ENCODE results near the gene GABRP.
"Not testable (repeated sequence)": the region's sequence is repeated elsewhere in the genome, so short reads cannot be mapped to it uniquely, and the experiment has no call there.

GABRP gene

DNA sequence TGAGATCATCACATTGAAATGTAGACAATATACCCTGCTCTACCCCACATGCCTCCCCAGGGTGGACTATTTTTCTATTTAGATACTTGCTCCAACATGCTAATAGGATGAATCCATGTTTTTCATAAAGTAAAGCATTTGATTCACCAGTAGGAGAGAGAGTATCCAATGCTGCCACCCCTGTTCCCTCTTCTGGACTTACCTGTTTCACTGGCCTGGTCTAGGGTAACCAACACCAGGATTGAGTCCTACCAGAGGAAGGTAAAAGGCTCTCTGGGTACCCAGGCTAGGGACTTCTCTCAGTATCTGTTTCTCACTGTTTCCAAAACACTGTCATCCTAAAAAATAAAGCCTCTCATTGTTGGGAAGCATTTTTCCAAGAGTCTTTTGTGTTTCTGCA is 30.2 kb upstream of the GABRP start:
- no peak overlapping the region for H3K4me3 ChIP-seq (ENCODE audit: low read depth, low read length)
- no peak for DNase-seq (ENCODE audit: low read depth)

DNA sequence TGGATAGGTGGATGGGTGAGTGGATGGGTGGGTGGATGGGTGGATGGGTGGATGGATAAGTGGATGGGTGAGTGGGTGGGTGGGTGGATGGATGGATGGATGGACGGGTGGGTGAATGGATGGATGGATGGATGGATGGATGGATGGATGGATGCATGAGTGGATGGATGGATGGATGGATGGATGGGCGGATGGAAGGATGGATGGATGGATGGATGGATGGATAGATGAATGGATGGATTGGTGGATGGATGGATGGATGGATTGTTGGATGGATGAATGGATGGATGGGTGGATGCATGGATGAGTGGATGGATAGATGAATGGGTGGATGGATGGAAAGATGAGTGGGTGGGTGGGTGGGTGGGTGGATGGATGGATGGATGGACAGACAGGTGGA is 29.0 kb upstream of the GABRP start:
- DNase-seq (ENCODE audit: low read depth); H3K4me3 ChIP-seq (ENCODE audit: low read depth, low read length): not testable (repeated sequence)

DNA sequence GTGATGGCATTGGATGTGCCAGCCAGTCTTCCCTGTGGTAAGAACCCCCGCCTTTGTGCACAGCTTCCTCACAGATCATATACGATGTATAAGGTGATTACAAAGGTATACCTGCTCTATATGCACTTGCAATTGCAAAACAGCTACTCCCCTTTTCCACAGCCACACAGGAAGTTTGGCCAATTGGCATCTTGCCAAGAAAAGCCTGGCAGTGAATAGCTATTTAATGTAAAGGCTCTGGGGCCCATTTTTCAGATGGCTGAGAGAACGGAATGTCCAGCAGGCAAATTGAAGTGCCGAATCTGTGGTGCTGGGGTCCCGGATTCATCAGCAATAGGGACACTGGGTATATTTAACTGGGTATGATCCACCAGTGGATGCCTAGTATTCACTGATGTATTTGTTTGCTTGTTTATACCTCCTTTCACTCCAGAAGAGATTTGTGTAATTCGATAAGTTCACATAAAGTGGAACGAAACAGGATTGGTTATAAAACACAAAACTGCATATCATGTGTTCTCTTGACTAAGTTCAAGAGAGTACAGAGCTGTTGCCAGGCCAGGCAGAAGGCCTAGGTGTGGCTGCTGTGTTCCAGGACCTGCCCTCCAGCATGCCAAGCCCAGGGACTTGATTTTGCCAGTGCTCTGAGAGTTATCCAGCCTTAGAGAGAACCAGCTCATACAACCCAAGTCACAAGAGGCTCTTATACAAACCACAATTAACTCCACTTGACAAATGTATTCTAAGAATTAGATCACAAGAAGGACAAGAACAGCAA is 27.7 kb upstream of the GABRP start:
- H3K4me3 ChIP-seq (ENCODE audit: low read depth, low read length) = no peak overlapping the region
- DNase-seq (ENCODE audit: low read depth) = no peak

DNA sequence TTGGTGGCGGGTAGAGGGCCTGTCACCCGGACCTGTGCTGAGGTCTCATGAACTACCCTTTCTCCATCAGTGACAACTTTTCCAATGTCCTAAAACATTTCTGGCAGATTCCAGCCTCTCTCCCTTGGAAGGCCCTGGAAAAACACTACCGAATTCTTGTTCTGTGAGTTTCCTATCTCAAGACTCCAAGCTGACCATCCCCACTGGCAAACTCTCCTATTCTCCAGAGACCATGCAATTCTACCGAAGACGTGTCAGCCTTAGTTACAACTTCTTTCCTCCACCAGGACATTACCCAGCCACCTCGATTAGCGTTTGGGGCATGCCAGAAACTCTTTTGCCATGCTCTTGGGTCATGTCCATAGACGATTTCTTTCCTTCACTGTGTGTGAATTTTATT is 26.8 kb upstream of the GABRP start:
- DNase-seq (ENCODE audit: low read depth) = no peak
- H3K4me3 ChIP-seq (ENCODE audit: low read depth, low read length) = no peak overlapping the region

DNA sequence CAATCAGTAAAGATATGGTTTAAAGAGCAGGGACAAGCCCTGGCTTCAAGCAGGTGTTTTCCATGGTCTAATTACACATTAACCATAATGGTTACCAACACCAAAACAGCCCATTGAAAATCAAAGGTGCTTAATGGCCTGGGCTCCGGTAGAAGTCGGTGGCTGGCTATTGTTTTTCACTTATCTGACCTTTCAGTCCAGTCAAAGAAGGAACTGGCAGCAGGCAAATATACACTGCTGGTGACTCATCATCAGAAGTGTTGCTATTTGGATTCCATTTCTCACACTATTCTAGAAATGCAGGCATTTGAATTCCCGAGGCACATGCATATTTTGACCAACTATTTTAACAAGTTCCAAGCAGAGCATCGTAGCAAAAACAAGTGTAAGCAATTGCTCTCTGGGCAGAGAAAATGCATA is 26.3 kb upstream of the GABRP start:
- DNase-seq (ENCODE audit: low read depth) = no peak
- H3K4me3 ChIP-seq (ENCODE audit: low read depth, low read length) = no peak overlapping the region

DNA sequence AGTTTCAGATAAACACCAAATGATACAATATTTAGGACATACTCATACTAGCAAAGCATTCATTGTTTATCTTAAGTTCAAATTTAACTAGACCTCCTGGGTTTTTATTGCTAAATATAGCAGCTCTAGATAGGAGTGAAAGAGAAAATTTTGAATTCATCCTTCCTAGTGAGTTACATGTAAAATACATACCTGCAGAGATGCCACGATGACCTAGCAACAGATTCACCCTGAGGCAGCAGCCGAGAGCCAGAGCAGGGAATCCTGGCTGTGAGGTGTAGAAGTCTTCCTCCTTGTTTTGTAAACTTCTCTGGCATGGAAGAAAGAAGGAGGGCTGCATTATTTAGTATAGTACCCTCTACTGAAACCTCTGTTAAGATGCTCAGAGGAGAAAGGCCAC is 25.9 kb upstream of the GABRP start:
- DNase-seq (ENCODE audit: low read depth) = no peak
- no peak overlapping the region for H3K4me3 ChIP-seq (ENCODE audit: low read depth, low read length)

DNA sequence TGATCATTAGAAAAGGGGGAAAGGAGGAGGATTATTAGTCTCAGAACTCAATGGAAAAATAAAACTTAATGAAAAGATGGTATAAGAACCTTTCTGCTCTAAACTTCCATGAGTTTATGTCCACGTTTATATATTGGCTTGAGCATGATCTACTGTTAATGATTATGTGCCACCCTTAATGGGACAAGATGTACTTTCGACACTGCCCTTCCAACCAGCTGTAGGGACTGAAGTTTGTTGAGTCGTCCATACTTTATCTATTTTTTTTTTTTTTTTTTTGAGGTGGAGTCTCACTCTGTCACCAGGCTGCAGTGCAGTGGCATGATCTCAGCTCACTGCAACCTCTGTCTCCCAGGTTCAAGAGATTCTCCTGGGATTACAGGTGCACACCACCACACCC is 25.0 kb upstream of the GABRP start:
- no peak for DNase-seq (ENCODE audit: low read depth)
- H3K4me3 ChIP-seq (ENCODE audit: low read depth, low read length) = no peak overlapping the region

DNA sequence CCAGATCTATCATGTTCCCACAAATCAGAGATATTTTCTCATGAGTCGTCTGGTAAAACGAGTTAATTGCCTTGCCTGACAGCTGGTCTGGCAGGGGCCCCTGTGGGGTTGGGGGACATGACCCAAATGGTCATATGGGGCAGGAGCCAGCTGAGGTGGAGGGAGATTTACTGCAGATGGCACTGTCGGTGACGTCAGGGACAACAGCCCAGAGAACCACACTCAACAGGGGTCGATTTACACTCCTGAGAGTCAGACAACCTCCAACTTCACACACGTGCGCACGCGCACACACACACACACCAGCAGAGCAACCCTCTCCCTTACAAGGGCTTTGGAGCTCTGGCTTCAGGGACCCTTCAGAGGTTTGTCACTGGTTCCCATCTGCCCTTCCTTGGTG is 23.4 kb upstream of the GABRP start:
- H3K4me3 ChIP-seq (ENCODE audit: low read depth, low read length) = no peak overlapping the region
- DNase-seq (ENCODE audit: low read depth) = no peak

DNA sequence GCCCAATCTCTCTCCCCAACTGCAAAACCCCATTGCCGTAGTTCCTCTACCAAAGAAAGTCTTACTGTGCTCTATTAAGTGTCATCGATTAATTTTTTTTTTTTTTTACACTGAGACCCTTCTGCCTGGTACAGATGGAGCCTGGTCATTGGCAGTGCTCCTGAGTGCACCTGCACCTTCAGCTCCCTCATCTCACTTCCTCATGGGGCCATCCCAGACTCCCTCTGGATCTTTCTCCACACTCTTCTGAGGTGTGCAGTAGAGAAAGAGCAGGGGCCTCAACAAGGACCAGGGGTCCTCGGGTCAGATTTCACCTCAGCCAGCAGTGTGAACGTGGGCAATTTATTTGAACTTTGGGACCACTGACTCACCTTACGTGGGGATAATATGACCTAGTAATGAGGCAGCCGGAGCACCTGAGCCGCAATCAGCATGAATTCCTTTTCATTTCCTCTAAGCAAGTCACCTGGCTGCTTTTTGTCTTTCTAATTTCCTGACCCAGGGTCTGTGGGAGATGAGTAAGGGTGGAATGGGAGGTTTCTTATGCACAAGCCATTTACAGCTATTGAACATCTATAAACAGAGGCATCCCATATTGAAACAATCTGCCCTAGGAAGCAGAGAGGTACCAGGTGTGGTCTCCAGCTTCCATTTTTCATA is 22.3 kb upstream of the GABRP start:
- H3K4me3 ChIP-seq (ENCODE audit: low read depth, low read length) = no peak overlapping the region
- no peak for DNase-seq (ENCODE audit: low read depth)

DNA sequence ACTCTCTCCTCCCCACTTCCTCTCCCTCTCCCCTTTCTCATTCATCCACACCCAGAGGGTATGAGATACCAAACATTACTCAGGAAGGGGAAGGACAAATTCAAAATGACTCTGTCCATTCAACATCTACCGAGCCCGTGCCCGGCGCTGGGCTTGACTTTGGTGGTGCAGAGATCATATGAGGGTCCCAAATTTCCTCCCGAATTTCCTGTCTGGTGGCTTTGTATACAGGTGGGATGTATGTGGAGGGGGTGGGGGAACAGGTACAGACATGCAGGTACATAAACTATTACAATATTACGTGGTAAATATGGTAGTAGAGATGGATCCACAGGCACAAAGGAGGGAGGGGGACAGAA is 21.8 kb upstream of the GABRP start:
- DNase-seq (ENCODE audit: low read depth) = no peak
- no peak overlapping the region for H3K4me3 ChIP-seq (ENCODE audit: low read depth, low read length)

DNA sequence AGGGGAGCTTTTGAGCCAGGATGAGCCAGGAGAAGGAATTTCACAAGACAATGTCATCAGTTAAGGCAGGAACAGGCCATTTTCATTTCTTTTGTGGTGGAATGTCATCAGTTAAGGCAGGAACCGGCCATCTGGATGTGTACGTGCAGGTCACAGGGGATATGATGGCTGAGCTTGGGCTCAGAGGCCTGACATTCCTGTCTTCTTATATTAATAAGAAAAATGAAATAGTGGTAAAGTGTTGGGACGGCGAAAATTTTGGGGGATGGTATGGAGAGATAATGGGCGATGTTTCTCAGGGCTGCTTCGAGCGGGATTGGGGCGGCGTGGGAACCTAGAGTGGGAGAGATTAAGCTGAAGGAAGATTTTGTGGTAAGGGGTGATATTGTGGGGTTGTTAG is 21.2 kb upstream of the GABRP start:
- not testable (repeated sequence) for DNase-seq (ENCODE audit: low read depth); H3K4me3 ChIP-seq (ENCODE audit: low read depth, low read length)

DNA sequence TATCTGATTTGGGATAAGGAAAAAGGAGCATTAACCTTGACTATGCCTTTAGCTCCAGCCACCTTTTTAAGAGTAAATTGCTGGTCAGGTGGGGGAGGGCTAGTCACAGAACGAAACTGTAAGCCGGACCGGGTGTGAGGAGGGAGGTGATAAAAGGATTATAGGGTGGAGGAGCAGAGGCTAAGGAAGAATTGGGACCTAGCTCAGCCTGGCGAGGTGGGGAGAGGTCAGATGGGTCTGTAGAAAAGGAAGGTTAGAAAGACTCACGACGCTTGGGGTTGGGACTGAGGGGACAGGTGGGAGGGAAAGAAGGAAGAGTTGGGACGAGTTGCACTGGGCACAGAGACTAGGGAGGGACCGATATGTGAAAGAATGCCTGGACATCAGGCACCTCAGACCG is 17.7 kb upstream of the GABRP start:
- not testable (repeated sequence) for H3K4me3 ChIP-seq (ENCODE audit: low read depth, low read length); DNase-seq (ENCODE audit: low read depth)

DNA sequence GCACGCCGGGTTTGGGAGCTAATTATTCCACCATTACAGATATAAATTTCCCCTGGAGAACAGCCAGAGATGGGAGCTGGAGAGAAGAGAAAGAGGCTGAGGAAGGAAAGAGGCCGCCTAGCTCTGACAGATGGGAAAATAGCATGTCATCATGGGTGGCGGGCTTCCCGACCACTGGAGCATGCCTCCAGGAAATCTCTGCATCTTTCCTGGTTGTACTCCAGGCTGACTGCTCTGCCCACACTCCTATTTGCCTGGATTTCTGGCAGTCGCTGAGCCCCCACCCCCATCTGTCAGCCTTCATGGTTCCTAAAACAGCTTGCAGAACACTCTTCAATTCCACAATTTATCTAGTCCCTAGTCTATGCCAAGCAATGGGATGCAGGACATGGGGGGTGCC is 14.3 kb upstream of the GABRP start:
- H3K4me3 ChIP-seq (ENCODE audit: low read depth, low read length) = no peak overlapping the region
- DNase-seq (ENCODE audit: low read depth) = no peak

DNA sequence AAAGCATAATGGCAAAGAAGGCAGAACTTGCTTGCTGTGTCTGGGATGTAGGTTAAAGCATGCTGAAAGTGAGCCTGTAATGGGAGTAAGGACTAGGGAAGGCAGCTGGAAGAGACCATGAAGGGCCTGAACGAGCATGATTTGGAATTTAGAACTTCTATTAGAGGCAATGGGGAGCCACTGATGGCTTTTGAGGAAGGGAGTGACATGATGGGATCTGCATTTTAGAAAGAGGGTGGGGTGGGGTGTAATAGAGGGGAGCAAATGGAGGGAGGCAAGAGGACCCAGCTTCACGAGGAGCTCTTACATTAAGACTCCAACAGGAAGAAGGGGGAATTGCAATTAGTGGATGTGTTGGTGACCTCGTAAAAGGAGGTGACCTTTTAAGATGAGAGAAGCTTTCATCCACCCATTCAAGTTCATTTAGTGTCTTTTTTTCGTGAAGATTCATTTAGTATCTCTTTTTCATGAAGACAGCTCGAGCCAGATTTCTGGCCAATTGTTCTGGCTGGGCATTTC is 13.6 kb upstream of the GABRP start:
- DNase-seq (ENCODE audit: low read depth) = no peak

DNA sequence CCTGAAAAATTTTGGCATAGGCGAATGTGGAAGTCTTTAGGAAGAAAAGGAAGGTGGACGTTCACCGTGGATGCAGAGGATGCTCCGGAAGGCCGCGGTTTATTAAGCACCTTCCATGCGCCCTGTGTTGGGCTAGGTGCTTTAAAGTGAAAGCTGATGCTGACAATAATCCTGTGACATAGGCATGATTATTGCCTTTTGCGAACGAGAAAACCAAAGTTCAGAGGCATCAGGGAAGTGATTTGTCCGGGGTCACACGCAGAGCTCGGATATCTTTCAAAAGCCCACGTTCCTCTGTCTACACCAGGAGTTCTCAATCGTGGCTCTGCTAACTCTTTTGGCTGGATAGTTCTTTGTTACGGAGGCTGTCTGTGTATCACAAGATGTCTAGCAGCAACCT is 12.0 kb upstream of the GABRP start:
- no peak overlapping the region for H3K4me3 ChIP-seq (ENCODE audit: low read depth, low read length)

More for the DNA sequence above, 13.6 kb upstream of the GABRP start:
- no peak overlapping the region for H3K4me3 ChIP-seq (ENCODE audit: low read depth, low read length)

DNA sequence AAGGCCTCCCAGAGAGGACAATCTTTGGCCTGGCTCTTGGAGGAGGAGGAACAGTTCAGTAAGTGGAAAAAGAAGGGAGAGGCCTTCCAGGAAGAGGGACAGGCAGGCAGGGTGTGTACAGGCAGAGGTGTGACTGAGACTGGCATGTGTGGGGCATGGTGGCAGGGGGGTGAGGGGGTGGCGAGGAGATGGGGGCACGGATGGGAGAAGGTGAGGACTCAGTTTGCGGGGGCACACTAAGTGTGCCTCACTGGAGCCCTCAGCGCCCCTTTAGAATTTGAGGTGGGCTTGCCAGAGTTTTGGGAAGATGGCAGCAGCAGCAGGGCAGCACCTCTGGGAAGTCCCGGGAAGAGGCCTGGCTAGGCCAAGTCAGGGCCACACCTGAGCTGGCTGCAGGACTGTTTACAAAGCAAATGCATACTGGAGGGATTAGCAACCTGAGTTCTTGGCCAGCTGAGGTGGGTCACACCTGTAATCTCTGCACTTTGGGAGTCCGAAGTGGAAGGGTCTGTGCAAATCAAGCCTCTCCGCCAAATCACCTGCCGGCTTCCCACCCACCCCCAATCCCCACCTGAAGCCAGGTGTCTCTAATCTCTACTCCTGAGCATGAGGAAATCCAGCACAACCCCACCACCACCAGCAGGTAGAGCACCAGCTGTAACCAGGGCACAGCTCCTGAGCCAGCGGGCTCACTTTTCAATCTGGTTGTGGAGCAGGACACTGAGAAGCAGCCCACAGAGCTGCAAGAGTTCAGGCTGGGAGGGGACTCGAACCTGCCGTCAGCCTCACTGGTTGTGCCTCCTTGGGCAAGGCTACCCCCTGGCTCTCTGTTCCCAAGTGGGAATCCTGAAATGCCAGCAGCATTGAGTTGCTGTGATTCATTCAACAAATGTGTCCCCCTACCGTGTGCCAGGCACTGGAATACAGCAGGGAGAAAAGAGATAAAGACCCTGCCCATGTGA is 10.2 kb upstream of the GABRP start:
- H3K4me3 ChIP-seq (ENCODE audit: low read depth, low read length) = no peak overlapping the region
- DNase-seq (ENCODE audit: low read depth) = no peak

More for the DNA sequence above, 12.0 kb upstream of the GABRP start:
- no peak for DNase-seq (ENCODE audit: low read depth)

DNA sequence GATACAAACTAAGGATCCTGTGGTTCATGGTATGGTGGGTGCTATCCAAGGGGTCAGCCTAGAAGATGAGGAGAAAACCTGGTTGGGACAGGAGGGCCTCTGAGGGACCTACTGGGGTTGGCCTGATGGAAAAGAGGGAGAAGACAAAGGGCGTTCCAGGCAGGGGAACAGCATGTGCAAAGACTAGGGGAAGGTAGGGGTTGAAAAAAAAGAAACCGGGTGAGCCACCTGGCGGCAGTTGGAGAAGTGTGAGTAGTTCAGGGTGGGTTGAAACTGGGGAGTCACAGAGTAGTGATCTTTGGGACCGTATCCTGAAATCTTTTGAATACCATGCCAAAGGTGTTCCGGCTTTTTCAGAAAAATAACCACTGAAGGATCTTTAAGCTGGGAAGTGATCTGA is 8.7 kb upstream of the GABRP start:
- no peak overlapping the region for H3K4me3 ChIP-seq (ENCODE audit: low read depth, low read length)
- DNase-seq (ENCODE audit: low read depth) = no peak

DNA sequence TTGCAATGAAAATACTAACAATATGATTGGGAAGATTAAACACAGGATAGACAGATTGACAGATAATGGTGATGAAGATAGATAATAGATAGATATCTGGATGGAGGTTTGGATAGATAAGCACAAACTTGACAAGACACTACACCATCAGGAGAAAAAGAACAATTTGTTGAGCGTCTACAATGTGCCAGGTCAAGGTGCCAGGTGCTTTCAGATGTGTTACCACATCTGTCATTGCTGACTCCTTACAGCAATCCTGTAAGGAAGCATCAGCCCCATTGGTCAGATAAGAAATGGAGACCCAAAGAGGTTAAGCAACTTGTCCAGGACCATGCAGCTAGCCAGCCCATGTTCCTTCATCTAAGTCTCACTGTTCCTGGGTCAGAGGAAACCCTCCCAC is 1.6 kb upstream of the GABRP start:
- H3K4me3 ChIP-seq (ENCODE audit: low read depth, low read length) = no peak overlapping the region
- no peak for DNase-seq (ENCODE audit: low read depth)

DNA sequence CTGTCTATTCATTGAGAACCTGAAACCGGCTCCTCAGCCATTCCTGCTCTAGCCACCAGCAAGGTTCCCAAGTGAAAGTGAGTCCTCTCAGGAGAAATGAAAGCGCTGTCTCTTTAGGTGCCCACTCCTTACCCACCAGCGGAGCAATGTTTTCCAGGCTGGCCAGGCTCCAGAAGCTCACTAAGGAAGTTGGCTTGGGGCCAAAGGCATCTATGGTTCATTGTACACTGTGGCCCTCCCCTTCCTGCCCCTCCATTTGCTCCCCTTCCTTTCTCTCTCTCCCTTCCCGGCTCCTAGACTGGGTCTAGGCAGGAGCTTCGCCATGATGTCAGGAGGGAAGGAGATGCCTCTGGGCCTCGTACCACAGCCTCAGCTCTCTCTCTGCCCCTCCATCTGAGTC is 1.1 kb upstream of the GABRP start:
- DNase-seq (ENCODE audit: low read depth) = no peak

DNA sequence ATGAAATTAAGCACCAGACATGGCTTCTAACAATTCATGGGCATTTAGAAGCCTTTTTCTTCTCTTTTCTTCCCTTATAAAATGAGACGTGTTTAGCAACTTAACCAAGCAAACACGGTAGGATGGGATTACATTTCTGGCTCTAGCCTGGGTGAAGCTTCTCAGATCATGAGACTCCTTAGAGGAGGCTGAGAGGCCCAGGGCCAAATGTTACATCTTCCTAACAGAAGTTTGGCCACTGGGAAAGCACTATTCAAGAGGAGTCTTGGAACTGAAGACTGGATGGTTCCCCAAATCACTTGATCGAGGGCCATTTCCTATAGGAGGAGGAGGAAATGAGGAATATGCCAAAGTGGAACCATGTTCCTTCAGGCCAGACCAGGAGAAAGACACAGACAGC is 1.9 kb downstream of the GABRP start:
- no peak overlapping the region for H3K4me3 ChIP-seq (ENCODE audit: low read depth, low read length)
- DNase-seq (ENCODE audit: low read depth) = no peak

More for the DNA sequence above, 1.1 kb upstream of the GABRP start:
- H3K4me3 ChIP-seq (ENCODE audit: low read depth, low read length) = no peak overlapping the region

All from skeletal muscle cell (primary cell).